Astrocyte of the cerebellum (primary cell): Measurements from ENCODE around the gene COA8.

Source experiments
- DNase-seq: peaks from one replicate; pipeline ENCODE4 v3.0.0-alpha.2; 2011; ENCODE audit warnings: low read depth
- H3K4me3 ChIP-seq: 2 replicates; pipeline ENCODE4 v1.5.1; 2011; ENCODE audit warnings: mild to moderate bottlenecking, low read depth, low read length, moderate library complexity
- CTCF ChIP-seq: IDR thresholded peaks from 2 replicates; pipeline ENCODE4 v1.5.1; 2012; ENCODE audit warnings: low read length, low read depth, moderate library complexity, mild to moderate bottlenecking; ENCODE audit errors: missing control alignments
- in situ Hi-C: cut with HindIII; loops from 2 replicates; pipeline ENCODE4 v1.10.0; 2017; ENCODE audit warnings: low sequenced_read_pairs

Gene COA8

GRCh38 chr14:103578401-103579075 is 15.8 kb downstream of the COA8 start:
- no peak for DNase-seq
- in situ Hi-C loops: loop anchor here (10.0 kb wide), 1 partner anchor 116 kb away; no protein-coding TSS in a partner anchor
- TF ChIP-seq CTCF: no peak
- no peak overlapping the region for H3K4me3 ChIP-seq

- no peak overlapping the region for H3K4me3 ChIP-seq
- no peak for DNase-seq
- in situ Hi-C loops: no loop called here
- no peak for TF ChIP-seq CTCF
Observed at GRCh38 chr14:103581206-103581605, 18.4 kb downstream of the COA8 start.

GRCh38 chr14:103581954-103582703 is 19.4 kb downstream of the COA8 start:
- TF ChIP-seq CTCF: no peak
- no peak for DNase-seq
- no peak overlapping the region for H3K4me3 ChIP-seq
- in situ Hi-C loops: no loop called here

- H3K4me3 ChIP-seq: no peak overlapping the region
- in situ Hi-C loops: no loop called here
- no peak for DNase-seq
- TF ChIP-seq CTCF: no peak
Observed at GRCh38 chr14:103584326-103584915, 21.7 kb downstream of the COA8 start.

GRCh38 chr14:103593577-103593976 is 30.8 kb downstream of the COA8 start:
- in situ Hi-C loops: loop anchor here (5.0 kb wide), 3 partner anchors 44 to 84 kb away; no protein-coding TSS in a partner anchor
- no peak overlapping the region for H3K4me3 ChIP-seq
- no peak for TF ChIP-seq CTCF
- no peak for DNase-seq

- H3K4me3 ChIP-seq: no peak overlapping the region
- DNase-seq: peak; percentile 76
- no peak for TF ChIP-seq CTCF
- in situ Hi-C loops: loop anchor here (5.0 kb wide), 3 partner anchors 43 to 83 kb away; no protein-coding TSS in a partner anchor
Observed at GRCh38 chr14:103594265-103594664, 31.5 kb downstream of the COA8 start.
